Smooth muscle cell of trachea (primary cell): Measurements from ENCODE around the gene BPIFA1. TPM values are rescaled to one million over a fixed set of nuclear protein-coding genes. Genes with fewer than 3 reads are reported as not detected.

Experiments
- total RNA-seq: library from RNA; depleted of rRNA; stranded (reverse); fragments of >200 nt; gene quantifications from 2 replicates; pipeline ENCODE4 v1.2.1, GENCODE V29; 2014

BPIFA1 gene
- not detected in 2 replicates for total RNA-seq

DNA sequence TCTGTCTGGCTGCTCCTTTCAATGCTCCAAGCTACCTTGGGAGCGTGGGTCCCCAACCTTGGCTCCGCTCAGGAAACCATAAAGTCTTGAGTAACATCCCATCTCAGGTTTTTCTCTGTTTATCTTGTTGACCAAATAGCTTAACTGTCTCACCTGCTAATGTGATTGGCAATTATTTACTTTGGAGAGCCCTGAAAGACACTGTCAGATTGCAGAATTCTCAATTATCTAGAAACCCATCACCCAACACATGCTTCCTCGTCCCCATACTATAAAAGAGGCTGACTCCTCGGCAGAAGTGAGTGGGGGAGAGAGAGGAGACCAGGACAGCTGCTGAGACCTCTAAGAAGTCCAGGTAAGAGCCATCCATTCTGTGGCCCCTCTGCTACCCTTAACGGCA, at the start of gene BPIFA1:
TSS of gene BPIFA1 (plus strand) at position 301 of the 400 bp plus-strand sequence. CDS start 1,716 bp downstream, outside the sequence.

GRCh38 chr20:33217052-33217451, 18.7 kb upstream of the BPIFA1 start, which contains the start of gene BPIFA3:
TSS of gene BPIFA3 (plus strand) at chr20:33217352. CDS start at chr20:33217537, 185 bp downstream.

GRCh38 chr20:33282991-33283555, 47.3 kb downstream of the BPIFA1 start, which contains the start of gene BPIFB1:
TSS of gene BPIFB1 (plus strand) at chr20:33283214. CDS start at chr20:33286074, 2,860 bp downstream.

Other genes with a start within 250 kb of the BPIFA1 start
- gene SUN5, start 231.6 kb upstream of the BPIFA1 start, total RNA-seq = not detected in 2 replicates
- gene BPIFB2, start 228.3 kb upstream of the BPIFA1 start, total RNA-seq = not detected in 2 replicates
- gene BPIFB6, start 204.3 kb upstream of the BPIFA1 start, total RNA-seq = not detected in 2 replicates
- gene BPIFB3, start 182.1 kb upstream of the BPIFA1 start, total RNA-seq = not detected in 2 replicates
- not detected in 2 replicates for gene BPIFB4, start 156.4 kb upstream of the BPIFA1 start, total RNA-seq
- not detected in 2 replicates for gene BPIFA2, start 67.8 kb upstream of the BPIFA1 start, total RNA-seq
- not detected in 2 replicates for gene BPIFA3, start 18.6 kb upstream of the BPIFA1 start, total RNA-seq
- gene BPIFB1, start 47.2 kb downstream of the BPIFA1 start, total RNA-seq = not detected in 2 replicates
- gene CDK5RAP1, start 165.5 kb downstream of the BPIFA1 start, total RNA-seq = 18.9 and 23.7 TPM in 2 replicates
- gene SNTA1, start 207.8 kb downstream of the BPIFA1 start, total RNA-seq = 42.0 and 47.0 TPM in 2 replicates